ENCODE results near the gene CNTNAP5. TPM values are rescaled to one million over a fixed set of nuclear protein-coding genes. Genes with fewer than 3 reads are reported as not detected.

CNTNAP5 gene
- total RNA-seq, 1 experiment from 2014 or later = 0.48 TPM

GRCh38 chr2:124538549-124538948, 513.5 kb downstream of the CNTNAP5 start:
- H2BK15ac ChIP-seq (ENCODE audit: low read depth, low read length) = no peak overlapping the region

More at GRCh38 chr2:124538549-124538948, 513.5 kb downstream of the CNTNAP5 start:
- Histone ChIP-seq H3K9ac (ENCODE audit: extremely low read depth, insufficient read length, low read length) (no peak overlapping the region), H4K5ac (ENCODE audit: insufficient read length, low read depth, low read length) (no peak overlapping the region), H3K79me1 (ENCODE audit: insufficient read depth, low read depth, low read length, poor library complexity, severe bottlenecking) (no peaks in the 10 kb centered on the region), H3K23me2 (ENCODE audit: insufficient read length, low read depth, low read length, poor library complexity, severe bottlenecking) (no peaks in the 10 kb centered on the region), H3K27ac (ENCODE audit: insufficient read length, low read depth, low read length) (no peak overlapping the region), H3K79me2 (ENCODE audit: insufficient read depth, low read length) (no peaks in the 10 kb centered on the region), H2BK12ac (ENCODE audit: insufficient read length, low read depth, low read length) (no peak overlapping the region), H2AK5ac (ENCODE audit: insufficient read length, low read length) (no peak overlapping the region), H3K56ac (ENCODE audit: insufficient read length, low read depth, low read length) (no peak overlapping the region), H3K27me3 (ENCODE audit: insufficient read depth, low read length) (no peaks in the 10 kb centered on the region), H4K91ac (ENCODE audit: insufficient read length, low read depth, low read length) (no peak overlapping the region), H2BK120ac (ENCODE audit: low read depth, low read length, poor library complexity, severe bottlenecking) (no peak overlapping the region), H3K23ac (ENCODE audit: insufficient read length, low read depth, low read length) (no peak overlapping the region), H4K20me1 (ENCODE audit: control insufficient read depth, insufficient read depth, insufficient read length) (no peaks in the 10 kb centered on the region), H3K4me2 (ENCODE audit: insufficient read depth, insufficient read length, low read length) (no peak overlapping the region), H3T11ph (ENCODE audit: low read length) (no peak overlapping the region), H2BK20ac (ENCODE audit: low read depth, low read length, poor library complexity, severe bottlenecking) (no peak overlapping the region), H3K4me1 (ENCODE audit: insufficient read depth, low read length) (peaks cover 2% of the 10 kb centered on the region; the same call in 1 of the 2 replicates), H2AFZ (ENCODE audit: low read length) (no peak overlapping the region), H2BK5ac (ENCODE audit: insufficient read length, low read length) (no peak overlapping the region), H3K4ac (ENCODE audit: low read depth, low read length) (no peak overlapping the region), H3K18ac (ENCODE audit: insufficient read length, low read depth, low read length) (no peak overlapping the region), H3K9me3 (ENCODE audit: control insufficient read depth, low read depth, low read length) (no peaks in the 10 kb centered on the region), H3K14ac (ENCODE audit: insufficient read depth, low read length) (no peak overlapping the region), H4K8ac (replicated peaks; ENCODE audit: insufficient read length, low read depth, low read length) (no peak overlapping the region)
- DNase-seq = no peak
- Mint-ChIP-seq H3K36me3 (ENCODE audit: insufficient read depth in 1 of 3, low read depth in 3 of 3) (peaks cover 2 to 10% (median 3%) of the 10 kb centered on the region in 3 experiments; a peak in 2 of 7 replicates), H3K27ac (no peak overlapping the region), H3K27me3 (ENCODE audit: low read depth) (no peaks in the 10 kb centered on the region), H3K4me3 (no peak overlapping the region), H3K4me1 (peaks cover 6 to 7% of the 10 kb centered on the region in 2 experiments), H3K9me3 (no peaks in the 10 kb centered on the region)
- TF ChIP-seq CTCF (conservative IDR thresholded peaks at IDR 0.05) = no peak
- no CpG with 5 or more reads among the region's 2 CpGs for WGBS (ENCODE audit: extremely low coverage, insufficient read length, low lambda C conversion rate)
